H54 (cell line): ENCODE measurements around the gene STRIP1.
A peak's percentile ranks its signal among the peaks of the same experiment; 100 is the strongest.

ENCODE experiments used
- DNase-seq: peaks from one replicate; pipeline ENCODE4 v3.0.0; 2011; ENCODE audit warnings: low spot score, mixed read lengths; ENCODE audit not compliant: insufficient read length
- FAIRE-seq: peaks from 3 replicates; lab custom pipeline; 2011; peaks lifted over from hg19 to GRCh38; lab: Jason Lieb, UNC
- POLR2A ChIP-seq: IDR thresholded peaks from 2 replicates; pipeline ENCODE4 v1.6.1; 2011; ENCODE audit warnings: low read depth, mild to moderate bottlenecking, low read length

Gene STRIP1

DNA sequence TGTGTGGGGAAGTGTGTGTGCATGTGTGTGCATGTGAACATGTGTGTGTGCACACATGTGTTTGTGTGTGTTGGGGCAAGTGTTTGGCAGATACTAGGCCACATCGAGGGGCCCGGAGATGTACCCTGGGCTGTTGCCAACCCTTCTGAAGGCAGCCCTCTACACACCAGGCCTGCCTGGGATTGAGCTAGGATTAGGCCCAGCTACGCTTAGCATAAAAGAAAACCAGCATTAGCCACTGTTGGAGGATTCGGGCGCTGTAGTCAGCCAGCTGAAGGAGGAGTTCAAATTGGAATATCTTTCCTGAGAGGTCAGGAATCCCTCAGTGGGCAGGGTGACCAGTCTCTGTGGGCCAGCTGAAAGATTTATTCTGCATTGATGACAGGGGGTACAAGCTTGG is 46.6 kb downstream of the STRIP1 start:
- TF ChIP-seq POLR2A, result no peak
- DNase-seq (no peak), FAIRE-seq (no peak)

DNA sequence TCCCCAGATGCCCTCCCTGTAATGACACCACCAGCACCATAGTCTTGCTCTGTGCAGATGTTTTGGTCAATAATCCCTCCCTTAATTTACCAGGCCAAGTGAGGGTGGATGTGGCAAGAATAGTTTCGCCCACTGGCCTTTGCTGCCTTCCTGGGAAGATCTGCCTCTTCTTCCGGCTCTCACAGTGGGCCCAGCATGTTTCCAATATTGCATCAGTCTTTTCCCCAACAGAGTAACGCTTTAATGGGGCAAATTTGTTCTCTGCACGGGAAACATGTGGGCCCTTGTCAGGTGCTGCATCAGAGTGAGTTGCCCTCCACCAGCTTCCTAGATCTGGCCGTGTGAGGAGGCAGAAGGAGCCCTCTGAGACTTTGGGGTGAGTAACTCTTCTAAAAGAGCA is 48.1 kb downstream of the STRIP1 start:
- no peak for FAIRE-seq
- no peak for DNase-seq
- no peak for TF ChIP-seq POLR2A

DNA sequence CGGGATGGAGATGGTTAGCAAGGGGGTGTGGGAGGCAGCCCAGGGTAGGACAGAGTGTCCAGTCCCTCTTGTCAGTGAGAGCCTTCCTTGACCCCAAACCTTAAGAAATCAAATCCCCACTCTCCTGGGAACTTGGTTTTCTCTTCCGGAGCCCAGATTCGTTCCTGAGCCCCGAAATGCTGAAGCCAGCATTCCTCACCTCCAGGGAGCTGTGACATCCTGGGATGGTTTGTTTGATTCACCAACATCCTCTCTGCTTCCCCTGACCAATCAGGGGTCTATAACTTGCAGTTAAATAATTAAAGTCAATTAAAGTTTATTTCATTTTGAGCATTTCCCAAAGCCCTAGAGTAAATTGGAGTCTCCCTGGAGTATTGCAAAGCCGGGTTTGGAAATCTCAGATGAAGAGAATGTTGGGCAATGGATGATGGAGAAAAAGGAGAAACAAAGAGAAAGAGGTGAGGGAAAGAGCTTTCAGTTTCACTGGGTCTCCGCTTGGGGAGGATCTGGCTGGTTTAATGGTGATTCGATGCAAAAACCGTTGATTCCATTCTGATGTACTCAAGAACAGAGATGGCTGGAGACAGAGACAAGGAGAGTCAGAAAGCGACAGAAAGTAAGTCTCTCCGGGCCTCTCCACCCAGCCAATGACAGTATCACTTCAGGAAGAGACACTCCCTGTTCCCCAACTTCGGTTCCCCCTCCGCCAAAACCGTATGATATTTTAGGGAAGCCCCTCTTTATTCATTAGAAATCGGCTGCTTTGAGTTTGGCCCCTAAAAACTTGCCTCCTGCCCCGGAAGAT is 48.8 kb downstream of the STRIP1 start:
- FAIRE-seq (no peak), DNase-seq (no peak)
- TF ChIP-seq POLR2A, result no peak

DNA sequence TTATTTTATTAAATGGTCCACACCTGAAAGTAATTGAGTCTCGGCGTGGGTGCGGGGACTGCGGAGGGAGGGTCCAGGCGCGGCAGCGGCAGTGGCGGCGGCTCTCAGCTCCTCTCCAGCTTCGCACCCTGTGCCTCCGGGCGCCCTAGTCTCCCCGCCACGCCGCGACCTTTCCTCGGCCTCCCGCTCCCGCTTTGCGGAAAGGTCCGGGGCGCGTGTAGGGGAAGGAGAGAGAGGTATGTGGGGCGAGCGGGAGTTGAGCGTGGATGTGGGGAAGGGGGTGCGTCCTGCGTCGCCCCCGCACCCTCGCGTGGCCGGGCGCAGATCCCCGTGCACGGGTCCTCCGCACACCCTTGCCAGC is 49.4 kb downstream of the STRIP1 start:
- TF ChIP-seq POLR2A, result no peak
- FAIRE-seq (no peak), DNase-seq (no peak)

DNA sequence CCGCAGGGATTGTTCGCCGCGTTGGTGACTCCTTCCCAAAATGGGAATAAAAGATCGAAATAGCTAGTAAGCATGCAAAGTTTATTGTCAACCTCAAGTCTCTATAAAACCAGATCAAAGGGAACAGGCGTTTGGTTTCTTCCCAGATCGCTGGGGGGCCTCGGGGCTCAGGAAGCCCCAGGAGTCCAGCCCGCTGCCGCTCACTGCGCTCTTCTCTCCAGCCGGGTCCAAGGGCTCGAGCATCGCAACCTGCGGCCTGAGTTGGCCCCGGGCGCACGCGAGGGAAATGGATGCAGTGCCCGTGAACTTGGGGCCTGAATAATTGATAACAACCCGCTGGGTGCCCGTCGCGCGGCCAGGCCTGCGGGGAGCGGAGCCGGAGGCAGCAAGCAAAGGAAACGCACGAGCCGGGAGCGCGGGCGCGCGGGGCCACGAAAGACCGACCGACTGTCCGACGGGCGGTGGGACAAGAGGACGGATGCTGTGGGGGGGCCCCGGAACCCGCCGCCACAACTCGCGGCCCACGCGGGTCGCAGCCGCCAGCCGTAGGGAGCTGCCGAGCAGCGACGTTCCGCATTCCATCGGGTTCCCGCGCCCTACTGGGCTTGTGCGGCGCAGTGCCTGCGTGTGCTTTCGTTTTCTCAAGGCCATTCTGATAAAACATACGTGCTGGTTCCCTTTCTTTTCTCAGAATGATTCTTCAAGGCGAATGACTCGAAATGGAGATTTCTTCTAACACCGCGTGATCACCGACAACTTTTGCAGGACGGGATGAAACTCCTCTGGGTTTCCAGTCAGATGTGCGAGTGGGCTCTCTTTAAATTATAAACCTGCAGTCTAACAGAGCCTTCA is 50.0 kb downstream of the STRIP1 start:
- DNase-seq, result no peak
- FAIRE-seq, result no peak

DNA sequence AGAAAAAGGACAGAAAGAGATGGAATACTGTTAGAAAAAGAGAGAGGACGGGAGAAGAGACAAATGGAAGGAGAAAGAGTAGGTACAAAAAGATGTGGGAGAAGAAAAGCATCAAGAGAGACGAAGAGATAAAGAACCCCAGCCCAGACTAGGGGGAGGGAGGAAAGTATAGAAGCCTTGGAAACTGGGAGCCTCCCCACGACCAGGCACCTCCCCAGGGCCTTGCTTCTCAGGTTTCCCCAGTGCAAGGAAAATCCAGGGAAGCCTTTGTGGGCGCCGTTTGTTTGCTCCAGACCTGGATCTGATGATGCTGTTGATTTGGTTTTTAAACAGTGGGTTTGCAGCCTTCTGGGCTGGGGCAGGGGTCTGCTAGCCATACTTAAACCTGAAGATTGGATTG is 51.2 kb downstream of the STRIP1 start:
- DNase-seq, result no peak
- no peak for TF ChIP-seq POLR2A
- FAIRE-seq, result no peak

More for the DNA sequence above, 50.0 kb downstream of the STRIP1 start:
- no peak for TF ChIP-seq POLR2A

DNA sequence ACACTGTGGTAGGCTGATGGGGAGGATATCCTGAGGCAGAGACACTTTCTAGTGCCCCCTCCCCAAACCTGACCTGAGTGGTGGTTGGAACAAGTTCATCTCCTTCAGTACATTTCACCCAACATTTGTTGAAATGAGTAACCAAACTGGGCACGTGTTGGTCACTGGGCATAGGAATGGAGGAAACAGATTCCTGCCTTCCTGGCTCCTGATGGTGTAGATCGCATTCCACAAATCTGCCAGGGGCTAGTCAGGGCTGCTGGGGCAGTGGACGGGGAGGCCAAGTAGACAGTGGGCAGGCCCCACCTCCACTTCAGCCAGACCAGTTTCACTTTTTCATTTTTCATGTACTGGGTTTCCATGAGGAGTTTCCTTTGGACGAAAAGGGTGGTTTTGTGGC is 52.5 kb downstream of the STRIP1 start:
- no peak for FAIRE-seq
- DNase-seq, result no peak
- TF ChIP-seq POLR2A, result no peak

DNA sequence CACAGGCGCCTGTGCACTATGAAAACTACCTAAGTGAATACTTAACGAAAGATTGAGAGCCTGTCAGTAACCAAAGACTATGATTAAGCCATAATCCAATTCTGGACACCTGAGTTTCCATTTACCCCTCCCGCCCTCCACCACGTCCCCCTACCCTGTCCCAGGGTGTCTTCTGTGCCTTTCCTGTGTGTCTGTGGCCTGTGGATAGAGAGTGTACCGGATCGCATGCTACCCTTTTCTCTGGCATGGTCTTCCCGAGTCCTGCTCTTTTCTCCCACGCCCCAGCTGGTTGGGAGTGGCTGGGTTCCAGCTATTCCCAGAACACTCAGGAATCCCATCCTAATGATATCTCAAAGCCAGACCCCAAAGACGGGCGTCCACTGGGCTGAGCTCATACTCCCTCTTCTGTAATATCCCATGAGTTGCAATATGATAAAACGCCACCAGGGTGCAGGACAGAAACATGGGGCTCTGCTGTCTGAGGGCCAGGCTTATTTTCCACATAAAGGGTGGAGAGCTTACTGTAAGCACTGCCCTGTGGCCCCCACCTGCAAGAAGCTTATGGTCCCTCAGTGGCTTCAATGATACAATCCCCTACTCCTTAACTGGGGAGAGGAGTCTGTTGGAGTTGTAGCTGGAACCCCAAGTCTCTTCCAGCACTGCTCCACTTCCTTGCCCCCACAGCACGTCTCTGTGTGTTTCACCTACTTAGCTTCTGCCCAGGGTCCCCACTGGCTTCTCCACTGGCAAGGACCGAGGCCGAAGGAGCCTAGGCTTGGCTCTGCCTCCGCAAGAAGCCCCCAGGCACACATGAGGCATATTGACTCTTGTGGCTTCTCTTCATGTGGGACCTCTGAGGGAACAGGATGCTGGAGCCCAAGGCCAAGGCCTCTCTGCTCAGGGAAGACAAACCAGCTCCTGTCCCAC is 53.7 kb downstream of the STRIP1 start:
- DNase-seq (peak; percentile 82), FAIRE-seq (no peak)
- TF ChIP-seq POLR2A, result no peak

DNA sequence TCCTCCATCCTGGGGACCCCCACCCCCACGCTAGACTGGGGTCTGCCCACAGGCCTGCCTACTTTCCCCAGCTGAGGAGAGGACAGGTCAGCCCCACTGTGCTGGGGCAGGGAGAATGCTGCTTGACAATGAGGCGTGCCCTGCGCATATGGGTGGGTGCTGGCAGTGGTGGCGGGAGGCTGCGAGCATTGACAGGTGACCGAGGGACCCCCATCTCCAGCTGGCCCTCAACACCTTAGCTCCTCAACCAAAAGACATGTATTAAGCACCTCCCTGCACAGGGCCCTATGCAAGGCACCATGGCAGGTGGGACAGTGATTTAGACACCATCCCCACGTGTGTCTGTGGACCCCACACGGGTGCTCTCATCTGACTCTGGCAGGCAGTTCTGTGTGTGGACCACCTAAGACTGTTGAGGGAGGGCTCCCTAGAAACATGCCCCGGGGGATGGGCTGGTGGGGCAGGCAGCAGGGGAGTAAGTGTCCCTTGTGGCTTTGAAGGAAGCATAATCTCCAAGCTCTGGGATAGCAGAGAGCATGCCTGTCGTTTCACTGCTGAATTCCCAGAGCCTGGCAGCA is 54.4 kb downstream of the STRIP1 start:
- no peak for FAIRE-seq
- TF ChIP-seq POLR2A, result no peak

DNA sequence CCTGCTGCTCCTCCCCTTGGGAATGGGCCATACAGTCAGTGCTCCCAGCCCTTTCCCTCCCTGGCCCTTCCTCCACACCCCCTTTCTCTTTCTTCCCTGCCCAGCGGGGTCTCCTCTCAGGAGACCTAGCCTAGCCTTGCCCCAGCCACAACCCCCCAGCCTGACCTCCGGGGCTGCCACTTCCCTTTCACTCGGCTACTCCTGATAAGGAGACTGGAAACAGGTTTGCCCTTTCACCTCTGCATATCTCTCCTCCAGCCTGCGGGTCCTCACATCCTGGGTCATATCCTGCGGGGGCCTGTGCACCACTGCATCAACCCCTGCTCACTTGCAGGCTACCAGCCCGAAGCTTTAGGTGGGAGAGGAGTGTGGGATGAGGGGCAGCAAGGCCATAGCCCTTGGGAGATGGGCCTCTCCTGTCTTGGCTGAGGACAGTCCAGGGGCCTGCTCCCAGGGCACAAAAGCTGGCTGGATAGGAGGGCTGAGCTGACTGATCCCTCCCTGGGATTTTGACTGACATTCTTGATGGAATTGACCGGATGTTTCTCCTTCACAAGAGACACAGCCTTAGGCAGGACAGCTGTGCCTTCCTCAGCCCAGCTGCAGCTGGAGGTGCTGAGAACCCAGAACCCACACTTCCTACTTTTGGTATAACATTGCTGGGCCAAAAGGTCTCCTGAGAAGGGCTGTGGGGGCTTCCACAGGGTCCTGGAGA is 55.3 kb downstream of the STRIP1 start:
- no peak for FAIRE-seq
- DNase-seq, result no peak
- TF ChIP-seq POLR2A, result no peak

More for the DNA sequence above, 54.4 kb downstream of the STRIP1 start:
- DNase-seq, result no peak

DNA sequence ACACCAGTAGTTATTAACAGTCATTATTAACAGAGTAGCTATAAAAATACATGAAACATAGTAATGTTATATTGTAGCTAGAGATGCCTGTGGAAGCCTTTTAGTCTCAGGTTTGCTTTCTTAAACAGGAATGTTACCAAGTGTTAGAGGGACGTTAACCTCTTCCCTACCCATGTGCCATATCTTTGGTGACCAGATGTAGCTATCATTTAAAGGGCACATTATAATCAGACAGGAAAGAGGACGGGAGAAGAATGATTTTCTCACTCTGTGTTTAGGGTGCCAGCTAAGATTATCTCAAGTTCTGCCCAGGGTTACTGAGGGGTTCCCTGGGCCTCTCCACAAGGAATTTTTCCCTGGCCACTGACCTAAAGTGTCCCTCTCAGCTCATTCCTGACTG is 57.0 kb downstream of the STRIP1 start:
- no peak for DNase-seq
- no peak for TF ChIP-seq POLR2A
- FAIRE-seq, result no peak

DNA sequence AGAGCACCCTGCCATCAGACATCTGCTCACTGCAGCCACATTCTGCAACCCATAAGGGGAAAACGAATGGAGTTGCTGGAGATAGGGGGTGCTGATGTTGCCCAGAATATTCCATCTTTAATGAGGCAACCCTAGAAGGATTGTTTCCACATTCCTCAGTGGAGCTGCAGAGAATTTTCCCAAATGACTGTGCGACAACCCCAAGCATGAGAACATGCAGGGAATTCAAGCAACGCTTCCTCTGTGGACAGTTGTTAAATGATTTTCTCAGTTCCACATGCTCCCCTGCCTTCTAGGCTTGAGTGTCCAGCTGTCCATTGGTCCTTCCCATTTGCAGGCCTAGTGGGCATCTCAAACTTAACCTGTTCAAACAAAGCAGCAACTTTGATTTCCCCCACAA is 57.4 kb downstream of the STRIP1 start:
- DNase-seq (no peak), FAIRE-seq (no peak)
- TF ChIP-seq POLR2A, result no peak

DNA sequence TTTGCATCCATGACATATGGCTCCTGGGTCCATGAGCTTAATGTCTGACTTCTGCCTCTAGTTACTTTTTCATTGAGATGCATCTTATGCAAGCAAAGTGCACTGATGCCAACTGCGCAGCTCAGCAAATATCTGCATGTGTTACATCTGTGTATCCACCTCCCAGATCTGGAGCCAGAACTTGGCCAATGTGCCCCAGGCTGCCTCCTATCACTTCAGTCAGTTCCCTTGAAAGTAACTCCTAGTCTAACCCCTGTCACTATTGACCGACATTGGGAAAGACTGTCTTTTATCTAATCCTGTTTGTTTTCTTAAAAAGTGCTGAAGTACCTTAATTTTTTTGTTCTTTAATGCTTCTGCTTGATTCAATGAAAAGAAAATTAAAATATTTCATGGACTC is 58.6 kb downstream of the STRIP1 start:
- TF ChIP-seq POLR2A, result no peak
- FAIRE-seq, result no peak

More for the DNA sequence above, 58.6 kb downstream of the STRIP1 start:
- no peak for DNase-seq
